Upper lobe of left lung (tissue), 6 donors: ENCODE measurements around the gene JPT2. TPM values are rescaled to one million over a fixed set of nuclear protein-coding genes. Genes with fewer than 3 reads are reported as not detected.

Source experiments
- ATAC-seq, 2 donors: fragments of 200-7000 bp; cut with Tn5 transposase; one replicate each; pipeline ENCODE4 v1.9.1; 2022; ENCODE audit warnings: mild to moderate bottlenecking in 2 of 2, moderate library complexity in 2 of 2; ENCODE audit not compliant: low FRiP score in 2 of 2
- DNase-seq, 2 donors: peaks; one replicate each; pipeline ENCODE4 v3.0.0-alpha.2; 2019 to 2020
- H3K27ac ChIP-seq, 4 donors: fragments of 200-600 bp; sonication (generic); one replicate each; pipeline ENCODE4 v1.5.1; 2016 to 2019
- H3K27me3 ChIP-seq, 4 donors: fragments of 200-600 bp; sonication (generic); one replicate each; pipeline ENCODE4 v1.5.1; 2017 to 2019
- H3K36me3 ChIP-seq, 4 donors: fragments of 200-600 bp; sonication (generic); one replicate each; pipeline ENCODE4 v1.5.1; 2016 to 2019
- H3K4me1 ChIP-seq, 4 donors: fragments of 200-600 bp; sonication (generic); one replicate each; pipeline ENCODE4 v1.5.1; 2018 to 2019
- H3K4me3 ChIP-seq, 4 donors: fragments of 200-600 bp; sonication (generic); one replicate each; pipeline ENCODE4 v1.5.1; 2017 to 2019; ENCODE audit warnings: mild to moderate bottlenecking in 2 of 4, moderate library complexity in 1 of 4
- H3K9me3 ChIP-seq, 4 donors: fragments of 200-600 bp; sonication (generic); one replicate each; pipeline ENCODE4 v1.5.1; 2018 to 2019
- EP300 ChIP-seq, 4 donors: sonication (generic); formaldehyde crosslinking; IDR thresholded peaks; one replicate each; pipeline ENCODE4 v1.5.1; 2017; ENCODE audit warnings: antibody characterized with exemption in 4 of 4, control low read depth in 2 of 4
- POLR2A ChIP-seq, 4 donors: fragments of 450-650 bp; IDR thresholded peaks; one replicate each; pipeline ENCODE4 v1.5.1; 2016 to 2017; ENCODE audit warnings: antibody characterized with exemption in 4 of 4, mild to moderate bottlenecking in 2 of 4
- POLR2AphosphoS5 ChIP-seq, 2 donors: sonication (generic); formaldehyde crosslinking; IDR thresholded peaks; one replicate each; pipeline ENCODE4 v1.5.1; 2017; ENCODE audit warnings: antibody characterized with exemption in 2 of 2
- WGBS, 2 donors: methylation state at CpG; one replicate each; pipeline ENCODE4 v1.1.5; 2017 to 2018; 5-methylcytosine and 5-hydroxymethylcytosine counted together
- total RNA-seq, 6 donors: library from RNA; depleted of rRNA in 4 of 6; stranded (reverse); fragments of >200 nt in 4 of 6; gene quantifications; one replicate each; pipeline versions ENCODE4 v1.1.0 to v1.2.1, GENCODE V29; 2016 to 2021
- TF ChIP-seq, protein P1 (sequence below), 6 experiments: fragments of 450-650 bp in 4 of 6; fragments of 200-600 bp in 2 of 6; sonication (generic) in 2 of 6; IDR thresholded peaks; one replicate each; pipeline ENCODE4 v1.5.1; 2016 to 2019; ENCODE audit warnings: antibody characterized with exemption in 6 of 6
- donor health status: DM: no; HTN: no; CAD: no; lungs with moderate emphysema.
- donor health status: DM: no; HTN: yes; CAD: no; lungs with severe emphysema.

Gene JPT2
- total RNA-seq, 6 donors from 2014 or later = 15.8 to 60.5 (median 38.3) TPM

DNA sequence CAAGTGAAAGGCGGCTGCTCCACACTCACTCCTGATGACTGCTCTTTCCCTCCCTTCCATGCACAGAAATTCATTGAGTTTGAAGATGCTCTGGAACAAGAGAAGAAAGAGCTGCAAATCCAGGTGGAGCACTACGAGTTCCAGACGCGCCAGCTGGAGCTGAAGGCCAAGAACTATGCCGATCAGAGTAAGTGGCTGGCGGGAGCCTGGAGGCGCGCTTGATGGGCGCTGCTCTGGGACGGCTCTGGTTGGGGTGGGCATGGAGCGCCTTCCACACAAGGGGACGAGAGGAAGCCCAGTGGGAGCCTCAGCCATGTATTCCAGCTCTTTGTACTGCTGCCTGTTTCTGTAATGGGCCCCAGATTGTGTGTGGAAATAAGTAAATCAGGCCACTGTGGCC, 46.4 kb downstream of the JPT2 start:
- no peaks in the 10 kb centered on the region for H3K9me3 ChIP-seq
- no peak overlapping the region for H3K4me3 ChIP-seq
- H3K36me3 ChIP-seq = peaks cover 7 to 51% (median 37%) of the 10 kb centered on the region in 4 donors
- no peaks in the 10 kb centered on the region for H3K27me3 ChIP-seq
- peak in 1 of 2 donors; percentile 38 for DNase-seq
- no peak overlapping the region for H3K27ac ChIP-seq
- H3K4me1 ChIP-seq = peaks cover 22 to 45% (median 29%) of the 10 kb centered on the region in 4 donors
- 92 to 94% methylated on average over 12 of the region's 12 CpGs for WGBS, 2 donors
- no peak for ATAC-seq
- TF ChIP-seq POLR2A (IDR thresholded peaks at IDR 0.05) (no peak), POLR2AphosphoS5 (IDR thresholded peaks at IDR 0.05) (no peak)

DNA sequence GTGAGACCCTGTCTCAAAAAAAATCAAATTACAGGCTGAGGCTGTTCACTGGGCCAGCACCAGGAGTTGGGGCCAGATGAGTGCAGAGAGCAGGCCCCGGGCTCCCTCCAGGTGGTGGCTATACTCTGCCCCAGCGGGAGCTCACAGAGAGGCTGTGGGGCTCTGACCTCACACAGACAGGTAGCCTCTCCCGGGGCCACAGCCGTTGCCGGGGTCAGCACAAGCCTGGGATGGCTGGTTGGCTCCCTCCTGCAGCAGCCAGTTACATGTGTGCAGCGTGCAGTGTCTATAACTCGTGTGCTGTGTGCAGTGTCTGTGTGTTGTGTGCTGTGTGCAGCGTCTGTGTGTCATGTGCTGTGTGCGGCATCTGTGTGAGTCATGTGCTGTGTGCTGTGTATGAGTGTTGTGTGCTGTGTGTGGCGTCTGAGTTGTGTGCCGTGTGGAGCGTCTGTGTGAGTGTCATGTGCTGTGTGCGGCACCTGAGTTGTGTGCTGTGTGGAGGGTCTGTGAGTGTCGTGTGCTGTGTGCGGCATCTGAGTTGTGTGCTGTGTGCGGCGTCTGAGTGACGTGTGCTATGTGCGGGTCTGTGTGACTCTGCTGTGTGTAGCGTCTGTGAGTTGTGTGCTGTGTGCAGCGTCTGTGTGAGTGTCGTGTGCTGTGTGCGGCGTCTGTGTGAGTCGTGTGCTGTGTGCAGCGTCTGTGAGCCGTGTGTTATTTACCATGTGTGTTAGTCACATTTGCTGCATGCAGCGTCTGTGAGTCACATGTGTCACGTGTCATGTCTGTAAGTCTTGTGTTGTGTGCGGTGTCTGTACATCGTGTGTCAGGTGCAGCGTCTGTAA, 48.8 kb downstream of the JPT2 start:
- WGBS, 2 donors = 94 to 96% methylated on average over 28 to 32 of the region's 32 CpGs

DNA sequence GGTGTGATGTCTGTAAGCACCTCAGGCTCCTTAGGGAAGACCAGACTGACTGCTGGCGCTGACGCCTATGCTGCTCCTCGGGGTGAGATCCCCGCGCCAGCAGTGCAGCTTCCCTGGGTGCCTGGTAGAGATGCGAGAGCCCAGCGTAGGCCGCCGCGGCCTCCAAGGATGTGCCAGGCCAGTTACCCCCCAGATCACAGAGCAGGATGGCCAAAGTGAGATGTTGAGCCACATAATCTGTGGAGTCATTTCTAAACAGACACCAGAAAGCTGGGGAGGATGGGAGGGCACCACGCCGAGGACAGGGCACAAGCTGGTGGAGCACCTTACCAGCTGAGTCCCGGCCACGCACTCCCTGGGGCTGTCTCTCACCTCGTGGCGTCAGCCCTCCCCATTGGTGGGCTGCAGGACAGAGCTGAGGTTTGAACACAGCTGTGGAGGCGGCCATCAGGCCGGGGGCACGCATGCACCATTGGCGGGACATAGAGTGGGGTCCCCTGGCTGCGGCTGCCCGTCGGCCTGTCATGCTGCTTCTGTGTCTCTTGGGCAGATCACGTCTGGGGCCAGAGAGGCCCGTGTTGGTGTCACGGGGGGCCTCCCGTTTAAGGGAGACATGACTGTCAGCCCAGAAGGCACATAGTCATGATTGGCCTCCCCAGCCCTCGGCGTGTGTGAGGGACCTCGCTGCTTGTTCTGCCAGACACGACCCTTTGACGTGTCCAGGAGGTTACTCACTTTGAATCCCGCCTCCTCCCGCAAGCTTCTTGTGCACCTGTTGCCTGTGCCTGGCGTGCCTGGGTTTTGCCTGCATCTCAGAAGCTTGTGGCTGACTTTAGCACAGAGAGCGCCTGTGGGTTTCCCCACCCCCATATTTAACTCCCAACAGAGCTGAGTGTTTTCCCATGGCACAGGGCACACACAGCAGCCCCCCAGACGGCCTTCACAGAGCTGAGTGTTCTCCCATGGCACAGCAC, 49.9 kb downstream of the JPT2 start:
- peak in 1 of 2 donors; percentile 82 for DNase-seq
- peaks cover 8 to 78% (median 54%) of the 10 kb centered on the region in 4 donors for H3K36me3 ChIP-seq
- ATAC-seq = no peak
- H3K27me3 ChIP-seq = no peaks in the 10 kb centered on the region
- TF ChIP-seq POLR2A (IDR thresholded peaks at IDR 0.05) = no peak
- TF ChIP-seq, protein P1, sequence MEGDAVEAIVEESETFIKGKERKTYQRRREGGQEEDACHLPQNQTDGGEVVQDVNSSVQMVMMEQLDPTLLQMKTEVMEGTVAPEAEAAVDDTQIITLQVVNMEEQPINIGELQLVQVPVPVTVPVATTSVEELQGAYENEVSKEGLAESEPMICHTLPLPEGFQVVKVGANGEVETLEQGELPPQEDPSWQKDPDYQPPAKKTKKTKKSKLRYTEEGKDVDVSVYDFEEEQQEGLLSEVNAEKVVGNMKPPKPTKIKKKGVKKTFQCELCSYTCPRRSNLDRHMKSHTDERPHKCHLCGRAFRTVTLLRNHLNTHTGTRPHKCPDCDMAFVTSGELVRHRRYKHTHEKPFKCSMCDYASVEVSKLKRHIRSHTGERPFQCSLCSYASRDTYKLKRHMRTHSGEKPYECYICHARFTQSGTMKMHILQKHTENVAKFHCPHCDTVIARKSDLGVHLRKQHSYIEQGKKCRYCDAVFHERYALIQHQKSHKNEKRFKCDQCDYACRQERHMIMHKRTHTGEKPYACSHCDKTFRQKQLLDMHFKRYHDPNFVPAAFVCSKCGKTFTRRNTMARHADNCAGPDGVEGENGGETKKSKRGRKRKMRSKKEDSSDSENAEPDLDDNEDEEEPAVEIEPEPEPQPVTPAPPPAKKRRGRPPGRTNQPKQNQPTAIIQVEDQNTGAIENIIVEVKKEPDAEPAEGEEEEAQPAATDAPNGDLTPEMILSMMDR (IDR thresholded peaks at IDR 0.05) = no peak
- TF ChIP-seq EP300 (IDR thresholded peaks at IDR 0.05) = no peak
- no peak for TF ChIP-seq POLR2AphosphoS5 (IDR thresholded peaks at IDR 0.05)
- H3K27ac ChIP-seq = no peak overlapping the region
- 94 to 95% methylated on average over 21 to 37 of the region's 37 CpGs for WGBS, 2 donors
- peaks cover 7 to 12% (median 8%) of the 10 kb centered on the region in 4 donors for H3K4me1 ChIP-seq
- no peaks in the 10 kb centered on the region for H3K9me3 ChIP-seq
- no peak overlapping the region for H3K4me3 ChIP-seq

More for the DNA sequence above, 48.8 kb downstream of the JPT2 start:
- Histone ChIP-seq H3K4me3 (no peak overlapping the region), H3K9me3 (no peaks in the 10 kb centered on the region), H3K27ac (no peak overlapping the region), H3K4me1 (peaks cover 17 to 22% (median 18%) of the 10 kb centered on the region in 4 donors), H3K27me3 (no peaks in the 10 kb centered on the region), H3K36me3 (peaks cover 8 to 68% (median 44%) of the 10 kb centered on the region in 4 donors)
- ATAC-seq (no peak), DNase-seq (peak in 1 of 2 donors; percentile 64)
- TF ChIP-seq POLR2AphosphoS5 (IDR thresholded peaks at IDR 0.05) (no peak), EP300 (IDR thresholded peaks at IDR 0.05) (no peak), POLR2A (IDR thresholded peaks at IDR 0.05) (no peak)
- TF ChIP-seq, protein P1 (IDR thresholded peaks at IDR 0.05) = no peak

DNA sequence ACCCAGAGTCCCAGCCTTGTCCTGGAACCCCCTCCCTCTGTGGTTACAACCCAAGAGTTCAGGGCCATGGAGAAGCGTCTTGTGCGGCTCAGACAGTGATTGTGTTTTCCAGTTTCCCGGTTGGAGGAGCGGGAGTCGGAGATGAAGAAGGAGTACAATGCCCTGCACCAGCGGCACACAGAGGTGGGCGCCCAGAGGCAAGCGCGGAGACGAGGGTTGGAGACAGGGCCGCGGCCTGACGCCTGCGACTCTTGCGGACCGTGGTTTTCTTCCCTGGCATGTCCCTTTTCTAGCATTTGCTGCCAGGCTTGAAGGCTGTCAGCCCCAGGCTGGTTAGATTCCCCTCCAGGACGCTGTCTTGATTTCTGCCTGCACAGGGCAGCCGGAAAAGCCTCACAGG, 50.9 kb downstream of the JPT2 start:
- no peak for TF ChIP-seq POLR2AphosphoS5 (IDR thresholded peaks at IDR 0.05)
- TF ChIP-seq, protein P1 (IDR thresholded peaks at IDR 0.05) = no peak

DNA sequence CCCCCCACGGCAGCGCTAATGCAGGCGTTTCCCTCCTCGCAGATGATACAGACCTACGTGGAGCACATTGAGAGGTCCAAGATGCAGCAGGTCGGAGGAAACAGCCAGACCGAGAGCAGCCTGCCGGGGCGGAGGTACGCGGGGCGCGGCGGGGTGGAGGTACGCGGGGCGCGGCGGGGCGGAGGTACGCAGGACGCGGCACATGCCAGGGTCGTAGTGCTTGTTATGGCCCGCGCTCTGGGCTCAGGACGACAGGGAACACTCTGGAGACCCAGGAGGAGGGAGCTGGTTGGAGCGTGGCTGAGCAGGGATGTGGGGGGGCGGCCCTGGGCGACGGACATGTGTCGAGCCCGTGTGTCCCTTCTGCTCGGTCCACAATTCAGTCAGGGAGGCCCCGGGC, 51.4 kb downstream of the JPT2 start:
- Histone ChIP-seq H3K27me3 (no peaks in the 10 kb centered on the region), H3K4me3 (no peak overlapping the region), H3K9me3 (no peaks in the 10 kb centered on the region), H3K27ac (no peak overlapping the region), H3K36me3 (peaks cover 9 to 90% (median 69%) of the 10 kb centered on the region in 4 donors), H3K4me1 (no peaks in the 10 kb centered on the region)
- ATAC-seq (no peak), DNase-seq (peak in 1 of 2 donors; percentile 70)
- no peak for TF ChIP-seq EP300 (IDR thresholded peaks at IDR 0.05)
- TF ChIP-seq POLR2A (IDR thresholded peaks at IDR 0.05) = no peak
- TF ChIP-seq, protein P1 (IDR thresholded peaks at IDR 0.05) = no peak
- TF ChIP-seq POLR2AphosphoS5 (IDR thresholded peaks at IDR 0.05) = no peak
- WGBS, 2 donors = 96 to 97% methylated on average over 35 of the region's 35 CpGs

More for the DNA sequence above, 50.9 kb downstream of the JPT2 start:
- peaks cover 0 to 2% (median 0%) of the 10 kb centered on the region in 4 donors for H3K4me1 ChIP-seq
- peak in 1 of 2 donors; percentile 56 for DNase-seq
- no peak overlapping the region for H3K27ac ChIP-seq
- no peaks in the 10 kb centered on the region for H3K27me3 ChIP-seq
- peaks cover 8 to 89% (median 65%) of the 10 kb centered on the region in 4 donors for H3K36me3 ChIP-seq
- WGBS, 2 donors = 94 to 98% methylated on average over 17 to 18 of the region's 18 CpGs
- no peak overlapping the region for H3K4me3 ChIP-seq
- ATAC-seq = no peak
- H3K9me3 ChIP-seq = no peaks in the 10 kb centered on the region
